ENCODE measurements around the gene UBE2F.

Gene UBE2F, protein sequence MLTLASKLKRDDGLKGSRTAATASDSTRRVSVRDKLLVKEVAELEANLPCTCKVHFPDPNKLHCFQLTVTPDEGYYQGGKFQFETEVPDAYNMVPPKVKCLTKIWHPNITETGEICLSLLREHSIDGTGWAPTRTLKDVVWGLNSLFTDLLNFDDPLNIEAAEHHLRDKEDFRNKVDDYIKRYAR

GRCh38 chr2:237966565-237967462, at the start of gene UBE2F:
UBE2F (plus strand) TSS chr2:237967014; CDS start chr2:237973108, 6,094 bp downstream.
- DNase-seq (ENCODE audit: low read depth in 2 of 2) = peak; percentile 95 to 96

DNA sequence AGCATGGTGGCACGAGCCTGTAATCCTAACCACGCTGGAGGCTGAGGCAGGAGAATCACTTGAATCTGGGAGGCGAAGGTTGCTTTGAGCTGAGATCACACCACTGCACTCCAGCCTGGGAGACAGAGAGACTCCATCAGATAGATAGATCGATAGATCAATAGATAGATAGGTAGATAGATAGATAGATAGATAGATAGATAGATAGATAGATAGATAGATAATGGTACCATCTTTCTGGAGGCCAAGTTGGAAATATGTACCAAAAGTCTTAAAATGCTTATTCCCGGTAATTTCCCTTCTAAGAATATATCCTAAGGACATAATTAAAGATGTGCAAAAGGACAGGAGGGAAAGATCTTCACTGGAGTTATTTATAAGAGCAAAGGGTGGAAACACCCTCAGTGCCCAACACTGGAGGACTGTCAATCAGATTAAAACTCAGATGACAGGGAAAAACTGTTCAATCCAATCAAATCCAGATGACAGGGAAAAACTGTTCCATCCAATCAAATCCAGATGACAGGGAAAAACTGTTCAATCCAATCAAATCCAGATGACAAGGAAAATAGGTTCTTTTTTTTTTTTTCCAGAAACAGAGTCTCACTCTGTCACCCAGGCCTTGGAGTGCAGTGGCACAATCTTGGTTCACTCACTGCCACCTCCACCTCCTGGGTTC, 49.0 kb upstream of the UBE2F start:
- no peak for DNase-seq (ENCODE audit: low read depth in 2 of 2)

- no peak for DNase-seq (ENCODE audit: low read depth in 2 of 2)
Measured at GRCh38 chr2:237919593-237919992, 47.2 kb upstream of the UBE2F start.

DNA sequence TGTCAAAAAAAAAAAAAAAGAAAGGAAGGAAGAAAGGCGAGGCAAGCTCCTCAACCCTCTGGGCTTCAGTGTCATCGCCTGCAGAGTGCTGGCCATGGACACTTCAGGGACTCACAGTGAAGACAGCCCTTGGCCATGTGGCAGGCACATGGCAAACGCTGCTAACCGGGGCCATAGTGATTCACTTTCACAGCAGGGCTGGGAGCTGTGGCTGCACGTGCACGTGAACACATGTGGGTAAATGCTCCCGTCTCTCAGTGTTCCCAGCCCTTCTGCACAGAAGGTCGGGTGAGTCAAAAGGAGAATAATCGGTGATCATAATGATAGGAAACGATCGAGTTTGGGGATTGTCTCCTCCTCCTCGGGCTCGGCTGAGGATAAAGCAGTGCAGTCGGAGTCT, 46.1 kb upstream of the UBE2F start:
- DNase-seq (ENCODE audit: low read depth in 2 of 2) = no peak

GRCh38 chr2:237921967-237922492, 44.8 kb upstream of the UBE2F start:
- no peak for DNase-seq (ENCODE audit: low read depth in 2 of 2)

- DNase-seq (ENCODE audit: low read depth in 2 of 2) = no peak
Measured at GRCh38 chr2:237922641-237923361, 44.0 kb upstream of the UBE2F start.

DNA sequence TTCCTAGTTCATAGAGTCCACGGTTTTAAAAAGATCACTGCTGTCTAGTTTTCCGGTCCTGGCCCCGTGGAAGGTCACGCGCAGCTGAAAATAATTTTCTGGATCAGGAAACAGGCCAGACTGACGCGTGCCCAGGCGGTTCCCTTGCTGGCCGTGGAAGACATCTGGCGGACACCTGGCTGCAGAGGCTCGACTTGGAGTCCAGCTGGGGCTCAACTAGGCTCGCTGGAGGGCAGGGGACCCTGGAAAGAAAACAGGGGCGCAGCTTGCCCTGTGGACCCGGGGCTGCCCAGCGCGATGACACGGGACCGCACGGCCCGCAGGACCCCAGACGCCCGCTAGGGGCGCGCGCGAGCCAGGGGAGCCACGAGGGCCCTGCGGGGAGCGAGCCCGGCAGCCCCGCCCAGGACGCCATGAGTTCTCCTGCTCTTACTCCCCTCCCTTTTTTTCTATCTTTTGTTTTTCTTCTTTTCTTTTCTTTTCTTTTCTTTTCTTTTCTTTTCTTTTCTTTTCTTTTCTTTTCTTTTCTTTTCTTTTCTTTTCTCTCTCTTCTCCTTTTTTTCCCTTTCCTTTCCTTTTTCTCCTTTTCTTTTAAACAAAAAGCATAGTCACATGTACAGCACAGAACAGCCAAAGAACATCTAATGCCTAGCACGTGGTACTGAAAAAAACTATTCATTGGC, 43.2 kb upstream of the UBE2F start:
- DNase-seq (ENCODE audit: low read depth in 2 of 2) = peak; percentile 36 to 62

GRCh38 chr2:237924164-237924534, 42.7 kb upstream of the UBE2F start:
- no peak for DNase-seq (ENCODE audit: low read depth in 2 of 2)

DNA sequence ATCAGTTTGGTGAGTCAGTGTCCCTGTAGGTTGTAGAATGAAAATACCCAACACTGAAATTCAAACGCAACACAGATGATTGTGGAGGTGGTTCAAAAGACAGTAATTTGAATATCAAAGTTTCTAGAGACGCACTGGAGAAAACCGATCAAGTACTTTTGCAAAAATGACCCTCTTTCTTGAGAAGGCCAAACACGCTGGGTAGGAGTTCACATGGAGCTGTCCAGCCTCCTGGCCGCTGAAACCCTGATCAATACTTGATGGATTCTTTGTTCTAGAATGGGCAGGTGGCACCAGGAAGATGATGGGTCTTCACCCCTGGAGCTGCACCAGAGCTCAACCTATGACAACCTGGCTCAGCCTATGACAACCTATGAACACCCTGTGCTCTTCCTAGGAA, 39.7 kb upstream of the UBE2F start:
- DNase-seq (ENCODE audit: low read depth in 2 of 2) = no peak

- no peak for DNase-seq (ENCODE audit: low read depth in 2 of 2)
Measured at GRCh38 chr2:237927986-237928385, 38.8 kb upstream of the UBE2F start.

DNA sequence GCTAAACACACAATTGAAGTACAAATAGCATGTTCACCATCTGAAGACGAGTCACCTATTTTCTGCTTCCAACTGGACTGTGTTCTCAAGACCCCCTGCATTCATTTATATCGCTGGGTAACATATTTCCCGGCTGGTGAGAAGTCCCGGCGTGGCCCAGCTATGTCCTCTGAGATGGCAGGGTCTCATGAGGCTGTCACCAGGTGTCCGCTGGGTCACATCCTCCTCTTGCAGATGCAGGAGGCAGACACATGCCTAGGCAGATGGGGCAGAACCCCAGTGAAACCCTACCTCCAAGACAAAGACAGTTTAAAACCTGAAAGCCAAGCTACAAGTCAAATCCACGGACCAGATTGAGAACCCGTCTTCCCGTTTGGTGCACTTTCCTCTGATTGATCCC, 36.8 kb upstream of the UBE2F start:
- no peak for DNase-seq (ENCODE audit: low read depth in 2 of 2)

- DNase-seq (ENCODE audit: low read depth in 2 of 2) = no peak
Measured at GRCh38 chr2:237931205-237931721, 35.6 kb upstream of the UBE2F start.

DNA sequence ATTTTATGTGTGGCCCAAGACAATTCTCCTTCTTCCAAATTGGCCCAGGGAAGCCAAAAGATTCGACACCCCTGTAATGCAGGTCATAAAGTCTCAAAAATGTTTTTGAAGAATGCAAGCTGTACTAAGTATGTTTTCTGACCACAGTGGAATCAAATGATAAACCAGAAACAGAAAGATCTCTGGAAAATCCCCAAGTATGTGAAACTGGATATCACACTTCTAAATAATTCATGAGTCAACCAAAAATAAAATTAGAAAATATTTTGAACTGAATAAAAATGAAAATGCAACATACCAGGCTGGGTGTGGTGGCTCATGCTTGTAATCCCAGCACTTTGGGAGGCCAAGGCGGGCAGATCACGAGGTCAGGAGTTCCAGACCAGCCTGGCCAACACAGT, 34.1 kb upstream of the UBE2F start:
- DNase-seq (ENCODE audit: low read depth in 2 of 2) = no peak

DNA sequence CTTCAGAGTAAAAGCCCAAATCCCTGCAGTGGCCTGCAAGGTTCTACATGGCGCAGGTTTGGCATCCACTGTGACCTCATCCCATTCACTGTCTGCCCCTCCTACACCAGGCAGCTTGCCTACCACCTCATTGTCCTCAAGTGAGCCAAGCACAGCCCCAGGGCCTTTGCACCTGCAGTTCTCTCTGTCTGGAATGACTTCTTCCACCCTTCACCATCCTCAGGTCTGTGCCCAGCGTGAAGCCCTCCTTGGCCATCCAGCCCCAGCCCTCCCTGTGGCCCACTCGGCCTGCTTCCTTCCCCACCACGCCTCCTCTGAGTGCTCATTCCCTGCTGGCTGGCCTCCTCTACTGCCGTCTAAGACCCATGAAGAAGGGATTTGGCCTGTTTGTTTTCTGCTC, 32.6 kb upstream of the UBE2F start:
- no peak for DNase-seq (ENCODE audit: low read depth in 2 of 2)

DNA sequence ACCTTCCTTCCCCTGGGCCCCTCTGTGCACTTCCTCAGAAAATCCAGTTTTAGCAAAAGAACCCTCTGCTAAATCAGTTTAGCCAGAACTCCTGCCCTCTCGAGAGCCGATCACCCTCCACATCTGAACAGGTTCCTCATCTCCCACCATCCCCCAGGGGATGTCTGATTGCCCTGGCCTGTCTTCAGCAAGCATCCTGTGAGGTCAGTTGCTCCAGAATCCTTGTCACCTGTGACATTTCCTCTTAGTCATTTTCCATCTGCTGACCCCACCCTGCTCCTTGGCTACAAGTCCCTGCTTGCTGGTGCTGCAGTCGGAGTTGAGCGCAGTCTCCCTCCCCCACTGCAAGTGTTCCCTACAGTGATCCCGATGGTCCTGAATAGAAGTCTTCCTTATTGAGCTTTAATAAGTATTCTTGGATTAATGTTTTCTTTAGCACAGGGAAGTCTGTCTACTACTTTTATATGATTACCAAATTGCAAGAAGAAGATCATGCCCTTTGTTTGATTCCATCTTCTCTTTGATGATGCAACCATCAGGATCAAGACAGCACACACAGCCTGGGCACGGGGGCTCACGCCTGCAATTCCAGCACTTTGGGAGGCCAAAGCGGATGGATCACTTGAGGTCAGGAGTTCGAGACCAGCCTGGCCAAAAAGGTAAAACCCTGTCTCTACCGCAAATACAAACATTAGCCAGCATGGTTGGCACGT, 30.9 kb upstream of the UBE2F start:
- no peak for DNase-seq (ENCODE audit: low read depth in 2 of 2)

GRCh38 chr2:237939251-237939650, 27.6 kb upstream of the UBE2F start:
- DNase-seq (ENCODE audit: low read depth in 2 of 2) = no peak

- DNase-seq (ENCODE audit: low read depth in 2 of 2) = no peak
Measured at GRCh38 chr2:237940828-237941227, 26.0 kb upstream of the UBE2F start.

DNA sequence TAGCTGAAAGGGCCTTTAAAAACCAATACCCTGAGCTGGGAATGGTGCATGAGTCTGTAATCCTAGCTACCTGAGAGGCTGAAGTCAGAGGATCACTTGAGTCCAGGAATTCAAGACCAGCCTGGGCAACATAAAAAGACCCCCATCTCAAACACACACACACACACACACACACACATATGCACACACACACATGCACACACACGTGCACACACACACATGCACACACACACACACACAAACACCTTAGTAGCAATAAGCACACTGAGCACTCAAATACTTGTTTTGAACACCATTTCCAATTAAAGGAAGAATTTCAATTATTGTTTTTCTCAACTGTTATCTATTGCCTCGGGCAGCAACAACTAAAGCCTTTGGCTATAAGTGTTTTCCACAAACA, 25.6 kb upstream of the UBE2F start:
- no peak for DNase-seq (ENCODE audit: low read depth in 2 of 2)

DNA sequence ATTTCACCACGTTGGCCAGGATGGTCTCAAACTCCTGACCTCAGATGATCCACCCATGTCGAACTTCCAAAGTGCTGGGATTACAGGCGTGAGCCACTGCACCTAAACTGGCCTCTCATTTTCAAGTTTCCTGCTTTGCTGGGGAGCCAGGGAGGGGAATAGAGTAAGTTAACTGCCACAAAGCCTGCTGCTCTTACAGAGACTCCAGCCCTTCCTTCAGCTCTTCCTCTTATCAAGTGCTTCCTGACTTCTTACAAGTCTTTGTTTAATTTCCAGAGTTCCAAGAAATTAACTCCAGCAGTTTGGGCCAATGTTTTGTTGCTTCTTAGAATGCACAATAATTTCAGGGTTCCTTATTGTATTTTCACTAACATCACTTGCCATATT, 24.3 kb upstream of the UBE2F start:
- DNase-seq (ENCODE audit: low read depth in 2 of 2) = no peak

- DNase-seq (ENCODE audit: low read depth in 2 of 2) = no peak
Measured at GRCh38 chr2:237943395-237944094, 23.3 kb upstream of the UBE2F start.
